ENCODE data around the gene MATR3. TPM values are rescaled to one million over a fixed set of nuclear protein-coding genes. Genes with fewer than 3 reads are reported as not detected.

MATR3 gene
- polyA plus RNA-seq, 3 donors = 61.8 to 174 (median 137) TPM

GRCh38 chr5:139364466-139364865 is 70.9 kb downstream of the MATR3 start:
- no peaks in the 10 kb centered on the region for H3K4me1 ChIP-seq (ENCODE audit: control insufficient read depth in 1 of 2, insufficient read depth in 2 of 2, low read length in 2 of 2)
- TF ChIP-seq CTCF (IDR thresholded peaks at IDR 0.05) = no peak
- WGBS (ENCODE audit: insufficient coverage) = no CpG with 5 or more reads among the region's 2 CpGs
- no peak overlapping the region for H3K27ac ChIP-seq (ENCODE audit: low read depth in 1 of 2, low read length in 2 of 2)
- H3K4me3 ChIP-seq (replicated peaks in 1 of 3; ENCODE audit: low read depth in 2 of 3, low read length in 3 of 3) = no peak overlapping the region
- H3K27me3 ChIP-seq (ENCODE audit: control insufficient read depth in 2 of 2, insufficient read depth in 2 of 2, low read length in 2 of 2) = no peaks in the 10 kb centered on the region
- H3K4me2 ChIP-seq (replicated peaks; ENCODE audit: extremely low read depth, low read length, poor library complexity, severe bottlenecking) = no peak overlapping the region
- peak overlapping the region in 2 of 7 donors; percentile 26 to 73 for H3K27ac Mint-ChIP-seq
- H3K4me3 Mint-ChIP-seq = no peak overlapping the region
- H3K27me3 Mint-ChIP-seq (ENCODE audit: low read depth in 3 of 3) = no peaks in the 10 kb centered on the region
- H3K36me3 Mint-ChIP-seq = peaks cover 50 to 71% of the 10 kb centered on the region in 2 donors
- intact Hi-C loops (cut with micrococcal nuclease) = no loop called here
- peaks cover 32% of the 10 kb centered on the region for H3K79me2 ChIP-seq (ENCODE audit: insufficient read depth, low read length)
- no peak overlapping the region for H3K9ac ChIP-seq (ENCODE audit: insufficient read depth, low read length, poor library complexity, severe bottlenecking)
- no peaks in the 10 kb centered on the region for H3K4me1 Mint-ChIP-seq
- peaks cover 0 to under 1% (median 0%) of the 10 kb centered on the region in 7 donors for H3K9me3 Mint-ChIP-seq
- no peaks in the 10 kb centered on the region for H3K9me3 ChIP-seq (replicated peaks in 1 of 2; ENCODE audit: control insufficient read depth in 1 of 2, insufficient read depth in 1 of 2, low read length in 2 of 2)
- no peak overlapping the region for H2AFZ ChIP-seq (ENCODE audit: insufficient read depth, low read depth, low read length, poor library complexity, severe bottlenecking)
- no peak for DNase-seq
- H3K36me3 ChIP-seq (replicated peaks in 1 of 2; ENCODE audit: control insufficient read depth in 1 of 2, insufficient read depth in 2 of 2, low read length in 2 of 2) = peaks cover 55 to 62% of the 10 kb centered on the region in 2 donors
- peaks cover 51% of the 10 kb centered on the region for H4K20me1 ChIP-seq (ENCODE audit: insufficient read depth, low read length)

GRCh38 chr5:139368613-139369012 is 75.1 kb downstream of the MATR3 start:
- H2AFZ ChIP-seq (ENCODE audit: insufficient read depth, low read depth, low read length, poor library complexity, severe bottlenecking) = no peak overlapping the region
- no peaks in the 10 kb centered on the region for H3K27me3 Mint-ChIP-seq (ENCODE audit: low read depth in 3 of 3)
- H3K9ac ChIP-seq (ENCODE audit: insufficient read depth, low read length, poor library complexity, severe bottlenecking) = no peak overlapping the region
- H3K36me3 ChIP-seq (replicated peaks in 1 of 2; ENCODE audit: control insufficient read depth in 1 of 2, insufficient read depth in 2 of 2, low read length in 2 of 2) = peaks cover 64 to 90% of the 10 kb centered on the region in 2 donors
- no peaks in the 10 kb centered on the region for H3K4me1 ChIP-seq (ENCODE audit: control insufficient read depth in 1 of 2, insufficient read depth in 2 of 2, low read length in 2 of 2)
- no peaks in the 10 kb centered on the region for H3K79me2 ChIP-seq (ENCODE audit: insufficient read depth, low read length)
- H3K9me3 ChIP-seq (replicated peaks in 1 of 2; ENCODE audit: control insufficient read depth in 1 of 2, insufficient read depth in 1 of 2, low read length in 2 of 2) = no peaks in the 10 kb centered on the region
- TF ChIP-seq CTCF (IDR thresholded peaks at IDR 0.05) = no peak
- peaks cover 68 to 85% of the 10 kb centered on the region in 2 donors for H3K36me3 Mint-ChIP-seq
- H3K4me3 ChIP-seq (replicated peaks in 1 of 3; ENCODE audit: low read depth in 2 of 3, low read length in 3 of 3) = no peak overlapping the region
- intact Hi-C loops (cut with micrococcal nuclease) = no loop called here
- DNase-seq = no peak
- H3K27me3 ChIP-seq (ENCODE audit: control insufficient read depth in 2 of 2, insufficient read depth in 2 of 2, low read length in 2 of 2) = no peaks in the 10 kb centered on the region
- peaks cover 0 to 2% (median 0%) of the 10 kb centered on the region in 7 donors for H3K9me3 Mint-ChIP-seq
- H3K27ac Mint-ChIP-seq = peak overlapping the region in 1 of 7 donors; percentile 41
- H3K4me2 ChIP-seq (replicated peaks; ENCODE audit: extremely low read depth, low read length, poor library complexity, severe bottlenecking) = no peak overlapping the region
- H3K4me3 Mint-ChIP-seq = no peak overlapping the region
- no peaks in the 10 kb centered on the region for H3K4me1 Mint-ChIP-seq
- peaks cover 12% of the 10 kb centered on the region for H4K20me1 ChIP-seq (ENCODE audit: insufficient read depth, low read length)
- H3K27ac ChIP-seq (ENCODE audit: low read depth in 1 of 2, low read length in 2 of 2) = no peak overlapping the region
- WGBS (ENCODE audit: insufficient coverage) = 100% methylated on average over 2 of the region's 2 CpGs

All from CD14-positive monocyte (primary cell).